Esophagus (tissue), 2 donors: Measurements from ENCODE around the gene OR4C45. TPM values are rescaled to one million over a fixed set of nuclear protein-coding genes. Genes with fewer than 3 reads are reported as not detected.
"Not testable (repeated sequence)": the region's sequence is repeated elsewhere in the genome, so short reads cannot be mapped to it uniquely, and the experiment has no call there.

Experiments used
- H3K27ac ChIP-seq, 2 donors: one replicate each; pipeline ENCODE4 v1.5.1; 2013; ENCODE audit warnings: low read depth in 2 of 2, mild to moderate bottlenecking in 2 of 2, inconsistent platforms in 1 of 2, low read length in 1 of 2, moderate library complexity in 1 of 2
- H3K27me3 ChIP-seq, 2 donors: one replicate each; pipeline ENCODE4 v1.6.1; 2013; ENCODE audit warnings: low read length in 2 of 2, control low read depth in 1 of 2, mild to moderate bottlenecking in 1 of 2; ENCODE audit not compliant: insufficient read depth in 2 of 2, control insufficient read depth in 1 of 2
- H3K36me3 ChIP-seq, 2 donors: one replicate each; pipeline ENCODE4 v1.6.1; 2013; ENCODE audit warnings: low read length in 1 of 2; ENCODE audit not compliant: control insufficient read depth in 2 of 2, insufficient read depth in 2 of 2
- H3K4me1 ChIP-seq, 2 donors: one replicate each; pipeline ENCODE4 v1.6.1; 2013; ENCODE audit warnings: low read length in 1 of 2; ENCODE audit not compliant: control insufficient read depth in 2 of 2, insufficient read depth in 2 of 2
- H3K4me3 ChIP-seq, 2 donors: one replicate each; pipeline ENCODE4 v1.5.1; 2013; ENCODE audit warnings: low read length in 2 of 2, mild to moderate bottlenecking in 2 of 2, low read depth in 1 of 2, moderate library complexity in 1 of 2
- H3K9me3 ChIP-seq, 2 donors: one replicate each; pipeline ENCODE4 v1.6.1; 2013; ENCODE audit warnings: mild to moderate bottlenecking in 2 of 2, low read depth in 1 of 2, low read length in 1 of 2, moderate library complexity in 1 of 2; ENCODE audit not compliant: control insufficient read depth in 2 of 2, insufficient read depth in 1 of 2
- WGBS, 2 donors: extraction: QIAGEN DNeasy Blood & Tissue Kit; methylation state at CpG; one replicate each; pipeline ENCODE4 v1.1.7; 2013; 5-methylcytosine and 5-hydroxymethylcytosine counted together
- polyA plus RNA-seq, 2 donors: library from polyadenylated mRNA; stranded (reverse); fragments of 200-250 nt; gene quantifications; one replicate each; pipeline ENCODE4 v1.2.3, GENCODE V29; 2013
- donor health status: healthy with polysubstance abuse.
- donor health status: Bipolar disorder and iron deficiency.

Gene OR4C45
- polyA plus RNA-seq, 2 donors = not detected

DNA sequence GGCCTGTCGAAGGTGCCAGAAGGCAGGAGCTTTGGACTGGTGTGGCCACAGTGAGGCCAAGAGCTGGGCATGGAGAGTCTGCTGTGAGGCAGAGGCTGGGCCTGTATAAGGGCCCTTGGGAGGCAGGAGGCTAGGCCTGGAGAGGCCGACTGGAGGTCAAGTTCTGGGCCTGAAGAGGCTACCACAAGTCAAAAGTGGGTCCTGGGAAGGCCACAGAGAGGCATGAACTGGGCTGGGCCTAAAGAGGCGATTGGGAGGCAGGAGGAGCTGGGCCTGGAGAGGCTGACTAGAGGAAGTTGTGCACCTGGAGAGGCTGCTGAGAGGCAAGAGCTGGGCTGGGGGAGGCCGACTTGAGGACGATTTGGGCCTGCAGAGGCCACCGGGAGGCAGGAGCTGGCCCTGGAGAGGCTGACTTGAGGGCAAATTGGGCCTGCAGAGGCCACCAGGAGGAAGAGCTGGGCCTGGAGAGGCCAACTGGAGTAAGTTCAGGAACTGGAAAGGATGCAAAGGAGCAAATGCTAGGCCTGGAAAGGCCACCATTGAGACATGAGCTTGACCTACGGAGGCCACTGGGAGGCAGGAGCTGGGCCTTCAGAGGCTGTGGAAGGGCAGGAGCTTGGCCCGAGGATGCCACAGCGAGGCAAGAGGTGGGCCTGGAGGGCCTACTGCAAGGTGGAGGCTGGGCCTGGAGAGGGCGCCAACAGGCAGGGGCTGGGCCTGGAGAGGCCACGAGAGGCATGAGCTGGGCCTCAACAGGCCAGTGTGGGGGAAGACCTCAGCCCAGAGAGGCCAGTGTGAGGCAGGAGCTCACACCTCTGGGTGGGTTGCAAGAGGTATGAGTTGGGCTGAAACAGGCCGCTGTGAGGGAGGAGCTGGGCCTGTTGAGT lies 39.8 kb downstream of the OR4C45 start:
- H3K27ac ChIP-seq = no peak overlapping the region
- no peaks in the 10 kb centered on the region for H3K27me3 ChIP-seq
- H3K36me3 ChIP-seq = no peaks in the 10 kb centered on the region
- H3K9me3 ChIP-seq = peaks cover 16 to 49% of the 10 kb centered on the region in 2 donors
- H3K4me3 ChIP-seq = no peak overlapping the region
- no peaks in the 10 kb centered on the region for H3K4me1 ChIP-seq
- 70 to 77% methylated on average over 12 of the region's 12 CpGs for WGBS, 2 donors

DNA sequence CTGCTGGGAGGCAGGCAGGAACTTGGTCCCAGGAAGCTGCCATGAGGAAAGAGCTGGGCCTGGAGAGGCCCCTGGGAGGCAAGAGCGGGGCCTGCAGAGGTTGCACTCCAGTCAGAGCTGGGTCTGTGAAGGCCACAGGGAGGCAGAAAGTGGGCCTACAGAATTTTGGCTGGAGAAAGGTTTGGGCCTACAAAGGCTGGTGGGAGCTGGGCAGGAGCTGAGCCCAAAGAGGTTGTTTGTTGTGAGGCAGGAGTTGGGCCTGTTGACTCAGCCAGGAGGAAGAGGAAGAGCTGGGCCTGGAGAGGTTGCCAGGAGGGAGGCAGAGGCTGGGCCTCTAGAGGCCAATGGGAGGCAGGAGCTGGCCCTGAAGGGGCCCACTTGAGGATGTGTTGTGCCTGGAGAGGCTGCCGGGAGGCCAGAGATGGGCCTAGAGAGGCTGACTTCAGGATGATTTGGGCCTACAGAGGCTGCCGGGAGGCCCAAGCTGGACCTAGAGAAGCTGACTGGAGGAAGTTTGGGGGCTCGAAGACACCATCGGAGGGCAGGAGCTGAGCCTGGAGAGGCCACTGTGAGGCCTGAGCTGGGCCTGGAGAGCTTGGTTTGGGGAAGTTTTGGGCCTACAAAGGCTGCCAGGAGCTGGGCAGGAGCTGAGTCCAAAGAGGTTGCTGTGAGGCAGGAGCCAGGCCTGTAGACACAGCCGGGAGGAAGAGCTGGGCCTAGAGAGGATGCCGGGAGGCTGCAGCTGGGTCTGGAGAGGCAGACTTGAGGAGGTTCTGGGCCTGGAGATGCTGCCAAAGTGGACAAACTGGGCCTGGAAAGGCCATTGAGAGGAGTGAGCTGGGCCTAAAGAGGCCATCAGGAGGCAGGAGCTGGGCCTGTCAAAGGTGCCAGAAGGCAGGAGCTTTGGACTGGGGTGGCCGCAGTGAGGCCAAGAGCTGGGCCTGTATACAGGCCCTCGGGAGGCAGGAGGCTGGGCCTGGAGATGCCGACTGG lies 40.7 kb downstream of the OR4C45 start:
- no peaks in the 10 kb centered on the region for H3K4me1 ChIP-seq
- H3K9me3 ChIP-seq = peaks cover 16 to 55% of the 10 kb centered on the region in 2 donors
- no peaks in the 10 kb centered on the region for H3K27me3 ChIP-seq
- H3K36me3 ChIP-seq = no peaks in the 10 kb centered on the region
- 85 to 86% methylated on average over 10 of the region's 10 CpGs for WGBS, 2 donors
- H3K4me3 ChIP-seq = no peak overlapping the region
- H3K27ac ChIP-seq = no peak overlapping the region

GRCh38 chr11:50074161-50074560 lies 41.5 kb downstream of the OR4C45 start:
- H3K27me3 ChIP-seq = no peaks in the 10 kb centered on the region
- H3K27ac ChIP-seq = no peak overlapping the region
- H3K9me3 ChIP-seq = peaks cover 16 to 60% of the 10 kb centered on the region in 2 donors
- WGBS, 2 donors = 90 to 93% methylated on average over 6 of the region's 6 CpGs
- H3K36me3 ChIP-seq = no peaks in the 10 kb centered on the region
- H3K4me1 ChIP-seq = no peaks in the 10 kb centered on the region
- no peak overlapping the region for H3K4me3 ChIP-seq

GRCh38 chr11:50075856-50076255 lies 43.2 kb downstream of the OR4C45 start:
- 68 to 71% methylated on average over 4 of the region's 4 CpGs for WGBS, 2 donors
- no peak overlapping the region for H3K4me3 ChIP-seq
- no peak overlapping the region for H3K27ac ChIP-seq
- H3K4me1 ChIP-seq = no peaks in the 10 kb centered on the region
- peaks cover 16 to 55% of the 10 kb centered on the region in 2 donors for H3K9me3 ChIP-seq
- no peaks in the 10 kb centered on the region for H3K27me3 ChIP-seq
- H3K36me3 ChIP-seq = no peaks in the 10 kb centered on the region

- Histone ChIP-seq H3K4me3 (no peak overlapping the region), H3K4me1 (no peaks in the 10 kb centered on the region), H3K27me3 (no peaks in the 10 kb centered on the region), H3K9me3 (peaks cover 16 to 48% of the 10 kb centered on the region in 2 donors), H3K36me3 (no peaks in the 10 kb centered on the region), H3K27ac (no peak overlapping the region)
- 74 to 76% methylated on average over 5 of the region's 5 CpGs for WGBS, 2 donors
These were observed 44.9 kb downstream of the OR4C45 start for GRCh38 chr11:50077526-50077925.

DNA sequence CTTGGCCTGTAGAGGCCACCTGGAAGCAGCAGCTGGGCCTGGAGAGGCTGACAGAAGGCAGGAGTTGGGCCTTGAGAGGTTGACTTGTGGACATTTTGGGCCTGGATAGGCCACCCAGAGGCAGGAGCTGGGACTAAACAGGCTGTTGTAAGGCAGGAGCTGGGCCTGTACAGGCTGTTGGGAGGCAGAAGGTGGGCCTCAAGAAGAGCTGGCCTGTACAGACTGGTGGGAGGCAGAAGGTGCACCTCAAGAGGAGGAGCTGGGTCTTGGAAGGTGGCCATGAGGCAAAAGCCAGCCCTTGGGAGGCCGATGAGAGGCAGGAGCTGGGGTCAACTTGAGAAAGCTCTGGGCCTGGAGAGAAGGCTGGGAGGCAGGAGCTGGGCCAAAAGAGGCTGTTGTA lies 45.3 kb downstream of the OR4C45 start:
- H3K27ac ChIP-seq = no peak overlapping the region

GRCh38 chr11:50078946-50079345 lies 46.3 kb downstream of the OR4C45 start:
- H3K9me3 ChIP-seq = peaks cover 12 to 40% of the 10 kb centered on the region in 2 donors
- H3K4me3 ChIP-seq = not testable (repeated sequence)

More for the DNA sequence above, 45.3 kb downstream of the OR4C45 start:
- no peaks in the 10 kb centered on the region for H3K27me3 ChIP-seq
- peaks cover 12 to 45% of the 10 kb centered on the region in 2 donors for H3K9me3 ChIP-seq
- H3K4me3 ChIP-seq = no peak overlapping the region
- WGBS, 2 donors = 71 to 83% methylated on average over 1 of the region's 1 CpG
- no peaks in the 10 kb centered on the region for H3K4me1 ChIP-seq
- no peaks in the 10 kb centered on the region for H3K36me3 ChIP-seq

DNA sequence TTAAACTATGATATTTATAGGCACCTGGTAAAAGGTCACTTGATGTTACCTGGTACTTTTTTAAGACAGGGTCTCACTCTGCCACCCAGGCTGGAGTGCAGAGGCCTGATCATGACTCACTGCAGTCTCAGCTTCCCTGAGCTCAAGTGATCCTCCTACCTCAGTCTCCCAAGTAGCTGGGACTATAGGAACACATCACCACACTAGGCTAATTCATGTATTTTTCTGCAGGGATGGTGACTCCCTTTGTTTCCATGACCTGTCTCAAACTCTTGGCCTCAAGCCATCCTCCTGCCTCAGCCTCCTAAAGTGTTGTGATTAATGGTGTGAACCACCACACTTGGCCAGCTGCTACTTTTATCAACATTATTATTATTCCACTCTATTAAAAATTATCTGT lies 47.6 kb downstream of the OR4C45 start:
- Histone ChIP-seq H3K27me3 (no peaks in the 10 kb centered on the region), H3K4me3 (no peak overlapping the region), H3K9me3 (peaks cover 8 to 29% of the 10 kb centered on the region in 2 donors), H3K27ac (no peak overlapping the region), H3K4me1 (no peaks in the 10 kb centered on the region), H3K36me3 (no peaks in the 10 kb centered on the region)

More at GRCh38 chr11:50078946-50079345, 46.3 kb downstream of the OR4C45 start:
- H3K27ac ChIP-seq, H3K4me1 ChIP-seq, H3K36me3 ChIP-seq, H3K27me3 ChIP-seq: not testable (repeated sequence)
